ENCODE results near the gene PUSL1. TPM values are rescaled to one million over a fixed set of nuclear protein-coding genes. Genes with fewer than 3 reads are reported as not detected.

Gene PUSL1
- total and polyA plus RNA-seq, 2 experiments from 2014 or later = 41.5 to 55.8 TPM

GRCh38 chr1:1274299-1274930, 34.0 kb upstream of the PUSL1 start:
- Mint-ChIP-seq H3K36me3 (ENCODE audit: low read depth) (peaks cover 11% of the 10 kb centered on the region; the same call in 2 of the 3 replicates), H3K4me3 (peak overlapping the region; percentile 66), H3K27ac (no peak overlapping the region), H3K4me1 (peaks cover 25% of the 10 kb centered on the region), H3K9me3 (peaks cover 3% of the 10 kb centered on the region; the same call in 1 of the 3 replicates), H3K27me3 (ENCODE audit: insufficient read depth, low read depth, poor library complexity) (peaks cover 18% of the 10 kb centered on the region)
- no peaks in the 10 kb centered on the region for H3K9me2 ChIP-seq (ENCODE audit: insufficient read depth)
- H3K4me1 ChIP-seq (ENCODE audit: insufficient read depth) = no peaks in the 10 kb centered on the region; the same call in 1 of the 2 replicates
- peak; percentile 71 for ATAC-seq
- H3K36me3 ChIP-seq (ENCODE audit: insufficient read depth) = no peaks in the 10 kb centered on the region
- H3K27ac ChIP-seq (ENCODE audit: low read depth) = no peak overlapping the region
- peak overlapping the region; percentile 89 for H3K4me2 ChIP-seq
- H3K79me2 ChIP-seq (replicated peaks; ENCODE audit: insufficient read depth) = peaks cover 39% of the 10 kb centered on the region
- no peaks in the 10 kb centered on the region for H3K27me3 ChIP-seq (ENCODE audit: insufficient read depth)
- no peak for DNase-seq (ENCODE audit: low spot score)
- H4K20me1 ChIP-seq (replicated peaks; ENCODE audit: insufficient read depth) = peaks cover 18% of the 10 kb centered on the region
- no peak for TF ChIP-seq ZNF331 (CRISPR knock-in tag; IDR thresholded peaks at IDR 0.05; ENCODE audit: low read depth)
- TF ChIP-seq STAT1 (IDR thresholded peaks at IDR 0.05; ENCODE audit: unreplicated experiment) = no peak
- no peak for TF ChIP-seq ZNF114 (CRISPR knock-in tag; IDR thresholded peaks at IDR 0.05)
- no peak for TF ChIP-seq EZH2phosphoT487 (IDR thresholded peaks at IDR 0.05; ENCODE audit: unreplicated experiment)
- no peak for TF ChIP-seq ZNF462 (CRISPR knock-in tag; IDR thresholded peaks at IDR 0.05)
- no peak for TF ChIP-seq REST (IDR thresholded peaks at IDR 0.05; ENCODE audit: unreplicated experiment)
- TF ChIP-seq CTCF (conservative IDR thresholded peaks at IDR 0.05; ENCODE audit: low read depth in 2 of 2) = no peak
- no peak for TF ChIP-seq EZH2 (IDR thresholded peaks at IDR 0.05; ENCODE audit: low read depth, unreplicated experiment)
- TF ChIP-seq ETS1 (IDR thresholded peaks at IDR 0.05) = no peak
- TF ChIP-seq NANOG (IDR thresholded peaks at IDR 0.05; ENCODE audit: borderline replicate concordance) = no peak
- no peak for TF ChIP-seq POLR2AphosphoS5 (IDR thresholded peaks at IDR 0.05; ENCODE audit: low read depth)
- no peak for TF ChIP-seq CREB1 (CRISPR knock-in tag; IDR thresholded peaks at IDR 0.05; ENCODE audit: low read depth)
- no peak for TF ChIP-seq JUNB (IDR thresholded peaks at IDR 0.05; ENCODE audit: unreplicated experiment)
- peak overlapping the region; percentile 88 for H2AFZ ChIP-seq
- no peaks in the 10 kb centered on the region for H3F3A ChIP-seq (replicated peaks; ENCODE audit: low read depth)
- peak overlapping the region; percentile 74 for H3K4me3 ChIP-seq

Data from GM23338 (cell line).